Activated B cell treated with CpG ODN at 0.5 μM for 24 hours (primary cell): ENCODE data around the gene VEZT. TPM values are rescaled to one million over a fixed set of nuclear protein-coding genes. Genes with fewer than 3 reads are reported as not detected.

Experiments
- ATAC-seq: fragments of 200-7000 bp; cut with Tn5 transposase; one replicate; pipeline ENCODE4 v1.10.0; 2021; ENCODE audit warnings: low read depth, mild to moderate bottlenecking, moderate library complexity
- CTCF ChIA-PET: fragments of 350-600 bp; sonication (Branson Sonifier 250); formaldehyde crosslinking; loops from one replicate; lab custom pipeline; 2021; ENCODE audit warnings: antibody characterized with exemption; lab: Charles Lee
- POLR2A ChIA-PET: fragments of 350-600 bp; sonication (Branson Sonifier 250); formaldehyde crosslinking; loops from one replicate; lab custom pipeline; 2021; ENCODE audit warnings: antibody characterized with exemption; lab: Charles Lee
- DNase-seq: peaks from one replicate; pipeline ENCODE4 v3.0.0; 2022
- H3K27ac Mint-ChIP-seq: one replicate; pipeline ENCODE4 v1.8.0; 2020; ENCODE audit warnings: mixed read lengths
- H3K27me3 Mint-ChIP-seq: one replicate; pipeline ENCODE4 v1.8.0; 2021; ENCODE audit warnings: mixed read lengths
- H3K36me3 Mint-ChIP-seq: one replicate; pipeline ENCODE4 v1.8.0; 2021; ENCODE audit warnings: low read depth, mixed read lengths
- H3K4me1 Mint-ChIP-seq: one replicate; pipeline ENCODE4 v1.8.0; 2021; ENCODE audit warnings: mixed read lengths
- H3K4me3 Mint-ChIP-seq: one replicate; pipeline ENCODE4 v1.8.0; 2020; ENCODE audit warnings: mild to moderate bottlenecking, mixed read lengths
- H3K9me3 Mint-ChIP-seq: one replicate; pipeline ENCODE4 v1.8.0; 2020; ENCODE audit warnings: mixed read lengths
- CTCF ChIP-seq: fragments of 200-600 bp; IDR thresholded peaks from one replicate; pipeline ENCODE4 v1.8.0; 2022; ENCODE audit warnings: antibody characterized with exemption, mild to moderate bottlenecking
- intact Hi-C: fragments of 100-400 bp; cut with micrococcal nuclease; formaldehyde crosslinking; loops from one replicate; pipeline ENCODE4 v1.15.1; 2024
- total RNA-seq: library from RNA; stranded (reverse); gene quantifications from 2 replicates; pipeline ENCODE4 v1.2.3, GENCODE V29; 2022

VEZT gene
- total RNA-seq, 1 donor from 2014 or later = 58.7 TPM

GRCh38 chr12:95349291-95349690, 131.7 kb downstream of the VEZT start:
- H3K9me3 Mint-ChIP-seq = no peaks in the 10 kb centered on the region
- H3K4me3 Mint-ChIP-seq = no peak overlapping the region
- intact Hi-C loops = no loop called here
- H3K27me3 Mint-ChIP-seq = peaks cover 6% of the 10 kb centered on the region
- ChIA-PET CTCF (no interaction called here), POLR2A (no interaction called here)
- no peak for ATAC-seq
- H3K4me1 Mint-ChIP-seq = peaks cover 6% of the 10 kb centered on the region
- no peak for DNase-seq
- H3K27ac Mint-ChIP-seq = no peak overlapping the region
- no peaks in the 10 kb centered on the region for H3K36me3 Mint-ChIP-seq
- no peak for TF ChIP-seq CTCF

- ATAC-seq (no peak), DNase-seq (no peak)
- ChIA-PET CTCF (no interaction called here), POLR2A (no interaction called here)
- peaks cover 6% of the 10 kb centered on the region for H3K27me3 Mint-ChIP-seq
- H3K4me3 Mint-ChIP-seq = no peak overlapping the region
- H3K36me3 Mint-ChIP-seq = no peaks in the 10 kb centered on the region
- no peak overlapping the region for H3K27ac Mint-ChIP-seq
- H3K4me1 Mint-ChIP-seq = peaks cover 6% of the 10 kb centered on the region
- H3K9me3 Mint-ChIP-seq = no peaks in the 10 kb centered on the region
- intact Hi-C loops = no loop called here
- TF ChIP-seq CTCF = no peak
These were observed 134.1 kb downstream of the VEZT start for GRCh38 chr12:95351748-95352147.

Other genes starting within 250 kb of the VEZT start
- gene NDUFA12, start 214.1 kb upstream of the VEZT start, total RNA-seq = 80.2 and 81.7 TPM in 2 replicates
- 28.3 and 30.8 TPM in 2 replicates for gene NR2C1, start 144.2 kb upstream of the VEZT start, total RNA-seq
- gene FGD6, start 340 bp upstream of the VEZT start, total RNA-seq = 3.7 and 5.4 TPM in 2 replicates